HUDEP-2 (cell line): ENCODE measurements around the gene FGF4.
"Not testable (repeated sequence)": the region's sequence is repeated elsewhere in the genome, so short reads cannot be mapped to it uniquely, and the experiment has no call there.

Experiments
- DNase-seq, 76 experiments: peaks; one replicate each; lab custom pipeline; 2025; ENCODE audit not compliant: unreplicated experiment in 76 of 76; lab: John Stamatoyannopoulos, UW

Gene FGF4

GRCh38 chr11:69774354-69775162, 583 bp downstream of the FGF4 start:
- DNase-seq: no peak

DNA sequence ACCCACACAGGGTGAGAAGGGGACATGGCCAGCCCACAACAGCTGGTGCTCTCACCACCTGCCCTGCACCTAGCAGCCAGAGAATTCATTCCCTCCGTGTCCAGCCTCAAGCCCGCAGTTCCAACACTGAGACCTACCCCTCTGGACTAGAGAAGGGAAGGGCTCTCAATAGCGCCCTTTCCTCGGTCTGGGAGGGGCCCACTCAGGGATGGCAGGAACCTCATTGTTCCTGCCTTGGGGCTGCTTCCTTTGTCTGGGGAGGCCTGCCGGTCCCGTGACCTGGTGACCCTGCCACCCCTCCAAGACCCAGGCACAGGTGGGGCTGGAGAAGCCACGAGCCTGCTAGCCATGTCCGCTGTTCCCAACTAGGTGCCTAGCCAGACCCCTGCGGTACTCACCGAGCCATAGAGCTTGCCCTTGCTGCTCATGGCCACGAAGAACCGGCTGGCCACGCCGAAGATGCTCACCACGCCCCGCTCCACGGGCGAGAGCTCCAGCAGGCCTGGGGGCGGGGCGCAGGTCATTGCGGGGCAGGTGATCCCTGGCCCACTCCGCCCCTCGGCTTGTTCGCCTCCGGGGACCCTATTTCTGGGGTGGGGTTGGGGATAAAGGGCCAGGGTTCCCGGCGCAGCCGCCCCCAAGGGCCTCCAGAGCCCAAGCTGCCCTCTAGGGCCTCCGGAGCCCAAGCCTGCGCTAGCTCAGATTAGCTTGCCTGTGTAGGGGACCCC, 1.4 kb downstream of the FGF4 start:
- DNase-seq: no peak

GRCh38 chr11:69771466-69771865, 3.7 kb downstream of the FGF4 start:
- DNase-seq: no peak

GRCh38 chr11:69770540-69770939, 4.6 kb downstream of the FGF4 start:
- DNase-seq: no peak

DNA sequence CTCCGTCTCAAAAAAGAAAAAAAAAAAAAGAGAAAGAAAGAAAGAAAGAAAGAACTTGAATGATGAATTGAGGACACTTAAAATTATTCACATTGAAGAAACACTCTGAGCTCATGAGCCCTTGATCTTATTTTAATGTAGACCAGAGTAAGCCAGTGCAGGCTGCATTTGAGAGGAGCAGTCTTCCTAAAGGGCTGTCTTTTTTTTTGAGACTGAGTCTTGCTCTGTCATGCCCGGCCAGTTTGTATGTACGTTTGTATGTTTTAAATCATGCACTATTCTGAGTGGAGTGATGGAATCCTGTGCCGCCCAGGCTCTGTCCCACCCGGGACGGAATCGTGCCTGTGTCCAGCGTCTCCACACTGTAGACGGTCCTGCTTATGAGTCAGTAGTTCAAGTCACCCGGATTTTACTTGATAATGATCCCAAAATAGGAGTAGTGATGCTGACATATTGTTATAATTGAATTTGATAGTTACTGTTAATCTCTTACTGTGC, 9.6 kb downstream of the FGF4 start:
- no peak for DNase-seq

DNA sequence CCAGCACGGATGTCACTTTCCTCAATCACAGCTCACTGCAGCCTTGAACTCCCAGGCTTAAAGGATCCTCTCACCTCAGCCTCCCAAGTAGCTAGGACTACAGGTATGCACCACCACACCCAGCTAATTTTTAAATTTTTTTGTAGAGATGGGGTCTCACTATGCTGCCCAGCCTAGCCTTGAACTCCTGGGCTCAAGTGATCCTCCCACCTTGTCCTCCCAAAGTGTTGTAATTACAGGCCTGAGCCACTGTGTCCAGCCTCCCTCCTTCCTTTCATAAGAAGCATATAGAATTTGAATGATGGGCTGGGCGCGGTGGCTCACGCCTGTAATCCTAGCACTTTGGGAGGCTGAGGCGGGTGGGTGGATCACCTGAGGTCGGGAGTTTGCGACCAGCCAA, 10.2 kb downstream of the FGF4 start:
- DNase-seq: not testable (repeated sequence)

DNA sequence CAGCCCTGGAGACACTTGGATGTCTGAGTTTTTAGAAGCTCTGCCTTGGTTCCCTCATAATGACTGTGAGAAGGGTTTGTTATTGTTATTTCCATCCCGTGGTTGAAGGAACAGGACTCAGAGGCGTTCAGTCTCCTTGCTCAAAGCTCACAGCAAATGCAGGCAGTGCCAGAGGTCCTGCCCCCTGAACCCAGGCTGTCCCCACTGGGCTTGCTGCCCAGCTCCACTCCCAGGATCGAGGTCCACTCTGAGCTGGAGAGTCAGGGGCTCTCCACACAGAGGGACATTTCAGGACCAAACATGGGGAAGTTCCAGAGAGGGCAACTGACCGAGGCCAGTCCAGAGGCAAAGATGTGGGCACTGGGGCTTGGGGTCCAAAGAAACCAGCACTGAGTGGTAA, 14.8 kb downstream of the FGF4 start:
- DNase-seq: no peak

- no peak for DNase-seq
Measured at GRCh38 chr11:69752890-69753289, 22.3 kb downstream of the FGF4 start.

DNA sequence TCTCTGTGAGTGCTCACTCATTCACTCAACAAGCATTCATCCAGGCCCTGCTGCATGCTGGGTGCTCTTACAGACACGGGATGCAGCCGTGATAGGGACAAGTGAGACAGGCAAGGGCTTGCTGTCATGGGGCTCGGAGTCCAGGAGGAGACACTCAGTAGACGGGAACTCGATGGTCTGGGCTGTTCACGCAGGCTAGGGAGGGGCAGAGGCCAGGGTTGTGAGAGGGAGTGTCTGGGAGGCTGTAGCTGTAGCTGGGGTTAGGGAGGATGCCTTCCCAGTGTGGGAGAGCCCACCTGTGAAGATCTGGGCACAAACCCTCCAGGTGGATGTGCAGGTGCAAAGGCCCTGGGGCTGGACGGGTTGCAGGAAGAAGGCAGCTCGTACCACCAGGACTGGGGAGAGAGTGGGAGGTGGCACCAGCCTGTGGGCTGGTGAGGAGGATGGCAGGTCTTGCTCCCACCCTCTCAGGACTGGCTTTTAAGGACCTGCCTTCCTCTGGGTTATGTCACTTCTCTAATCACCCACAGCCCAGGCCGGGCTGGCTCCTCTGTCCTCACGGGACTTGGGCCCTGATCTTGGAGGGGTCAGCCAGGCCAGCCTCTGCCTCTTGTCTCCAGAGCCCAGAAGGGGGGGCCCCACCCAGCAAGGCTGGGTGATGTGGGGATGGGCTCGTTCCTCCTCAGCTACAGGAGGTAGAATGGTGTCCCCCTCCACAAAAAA, 24.1 kb downstream of the FGF4 start:
- no peak for DNase-seq

DNA sequence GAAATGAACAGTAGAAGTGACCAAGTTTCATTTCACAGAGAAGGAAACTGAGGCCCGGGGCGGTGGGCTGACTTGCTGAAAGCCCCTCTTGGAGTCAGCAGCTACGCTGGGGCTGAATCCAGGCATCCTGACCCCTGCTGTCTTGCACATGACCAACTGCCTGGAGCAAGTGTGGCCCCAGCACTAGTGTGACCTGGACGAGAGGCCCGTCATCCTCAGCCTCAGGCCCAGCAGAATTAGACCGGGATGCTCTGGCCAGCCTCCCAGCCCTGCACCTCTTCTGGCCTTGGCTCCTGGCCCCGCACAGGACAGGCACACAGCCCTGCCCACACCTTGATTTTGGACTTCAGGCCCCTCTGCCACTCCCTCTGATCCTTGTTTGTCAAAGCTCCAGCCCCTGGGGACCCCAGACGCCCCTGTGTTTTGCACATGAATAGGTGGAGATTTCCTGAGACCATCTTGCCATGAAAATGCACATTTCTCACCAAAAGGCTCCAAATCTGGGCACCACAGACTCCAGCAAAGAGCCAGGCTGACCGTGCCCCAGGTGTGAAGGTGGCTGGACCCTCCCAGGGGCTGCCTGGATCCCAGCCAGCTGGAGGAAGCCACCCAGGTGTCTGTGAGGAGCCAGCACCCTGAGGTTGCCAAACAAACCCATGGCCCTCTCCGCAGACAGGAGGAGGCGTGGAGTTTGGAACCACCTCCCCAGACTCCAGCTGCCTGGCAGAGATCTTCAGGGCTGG, 24.9 kb downstream of the FGF4 start:
- DNase-seq: no peak

- DNase-seq: no peak
Measured at GRCh38 chr11:69748637-69749036, 26.5 kb downstream of the FGF4 start.

DNA sequence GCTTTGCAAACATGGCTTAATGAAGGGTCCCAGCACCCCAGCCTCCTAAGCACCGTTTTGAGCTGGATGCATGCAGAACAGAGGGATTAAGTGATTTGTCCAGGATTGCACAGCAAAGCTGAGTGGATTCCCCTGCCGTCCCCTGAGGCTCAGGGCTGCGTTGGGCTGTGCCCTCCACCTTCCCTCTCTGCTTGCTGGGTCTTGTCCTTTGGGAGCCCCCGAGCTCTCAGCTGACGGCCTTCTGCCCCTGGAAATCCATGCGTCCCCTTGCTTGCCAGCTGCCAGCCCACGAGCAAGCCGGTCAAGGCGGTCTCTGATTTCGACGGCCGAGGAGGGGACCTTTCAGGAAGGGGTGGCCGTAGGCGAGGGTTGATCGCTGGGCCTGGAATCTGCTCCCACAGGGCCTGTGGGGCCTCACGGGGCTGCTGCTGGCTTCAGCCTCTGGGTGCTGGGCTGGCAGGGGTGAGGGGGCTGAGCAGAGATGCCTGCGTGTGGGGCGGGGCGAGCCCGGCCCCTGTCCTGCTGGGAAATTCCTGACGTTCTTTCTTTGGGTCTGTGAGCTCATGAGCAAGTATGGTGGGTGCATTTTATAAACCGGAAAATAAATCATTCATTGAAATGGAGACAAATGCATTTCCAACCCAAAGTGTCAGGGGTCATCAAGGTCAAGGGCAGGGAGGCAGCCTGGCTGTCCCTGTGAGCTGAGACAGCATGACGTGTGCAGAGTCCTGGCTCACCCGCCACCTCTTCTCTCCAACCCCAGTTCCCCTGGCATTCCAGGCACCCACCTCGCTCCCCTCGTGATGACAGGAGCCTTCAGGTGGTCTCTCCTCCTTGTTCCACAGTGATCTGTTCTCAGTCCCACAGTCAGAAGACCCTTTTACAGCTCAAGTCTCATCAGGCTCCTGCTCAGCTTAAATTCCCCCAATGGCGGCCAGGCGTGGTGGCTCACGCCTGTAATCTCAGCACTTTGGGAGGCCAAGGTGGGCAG, 28.1 kb downstream of the FGF4 start:
- no peak for DNase-seq

GRCh38 chr11:69746140-69746539, 29.0 kb downstream of the FGF4 start:
- no peak for DNase-seq

GRCh38 chr11:69745201-69745600, 29.9 kb downstream of the FGF4 start:
- no peak for DNase-seq

GRCh38 chr11:69744435-69744834, 30.7 kb downstream of the FGF4 start:
- DNase-seq: no peak

GRCh38 chr11:69734841-69735240, 40.3 kb downstream of the FGF4 start:
- DNase-seq: no peak

DNA sequence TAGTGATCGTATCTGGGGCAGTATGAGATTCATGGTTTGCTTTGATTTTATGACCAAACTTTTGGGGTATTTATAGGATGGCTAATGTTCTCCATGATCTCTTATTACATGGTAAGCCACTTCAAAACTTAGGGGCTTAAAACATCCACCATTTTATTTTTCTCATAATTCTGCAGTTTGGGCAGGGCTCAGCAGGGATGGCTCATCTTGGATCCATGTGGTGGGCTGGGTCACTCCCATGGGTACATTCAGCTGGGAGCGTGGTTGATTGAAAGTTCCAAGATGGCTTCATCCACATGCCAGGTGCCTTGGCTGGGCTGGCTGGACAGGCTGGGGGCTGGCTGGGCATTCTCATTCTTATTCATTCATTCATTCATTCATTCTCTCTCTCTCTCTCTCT, 40.8 kb downstream of the FGF4 start:
- no peak for DNase-seq

GRCh38 chr11:69732910-69733309, 42.2 kb downstream of the FGF4 start:
- DNase-seq: no peak

- DNase-seq: no peak
Measured at GRCh38 chr11:69731110-69731509, 44.0 kb downstream of the FGF4 start.

DNA sequence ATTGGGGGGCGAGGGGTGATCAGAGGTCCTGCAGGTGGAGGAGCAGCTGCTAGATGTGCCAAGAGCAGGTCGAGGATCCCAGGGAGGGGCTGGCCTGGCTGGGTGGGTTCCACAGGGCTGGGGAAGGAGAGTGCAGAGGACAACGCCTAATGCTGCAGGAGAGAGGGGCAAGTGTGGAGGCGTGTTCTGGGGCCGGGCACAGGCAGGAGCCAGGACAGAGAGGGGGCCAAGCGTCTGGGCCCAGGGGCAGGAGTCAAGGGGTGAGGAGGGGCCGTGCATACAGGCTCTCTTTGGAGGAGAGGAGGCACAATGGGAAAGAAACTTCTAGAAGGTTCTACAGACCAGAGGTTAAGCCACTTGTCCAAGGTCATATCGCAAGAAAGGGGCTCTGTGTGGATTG, 44.6 kb downstream of the FGF4 start:
- no peak for DNase-seq
